ENCODE measurements around the gene ZNF780B. TPM values are rescaled to one million over a fixed set of nuclear protein-coding genes. Genes with fewer than 3 reads are reported as not detected.

Gene ZNF780B
- polyA plus RNA-seq, 2 of the 4 experiments (the other 2 are of a cell fraction), result 8.7 to 10.0 TPM

GRCh38 chr19:40093416-40093815 lies 37.4 kb upstream of the ZNF780B start:
- Histone ChIP-seq H3K9me3 (peaks cover 9% of the 10 kb centered on the region), H3K4me2 (no peak overlapping the region), H3K4me1 (peaks cover 6% of the 10 kb centered on the region; the same call in 2 of the 3 replicates), H3K27ac (no peak overlapping the region), H3K4me3 (no peak overlapping the region)
- ChIA-PET POLR2A (interaction anchor here (0.6 kb wide), 1 partner anchor 29 kb away, joined by 4 read pairs; no protein-coding TSS in a partner anchor), CTCF (interaction anchor here (0.6 to 7.1 kb wide), 6 partner anchors 10 to 674 kb away, joined by 3 to 38 read pairs (median 5); partner anchors contain the start of gene PSMC4)
- TF ChIP-seq HDAC2 (IDR thresholded peaks at IDR 0.05) (no peak), CHD2 (IDR thresholded peaks at IDR 0.05; ENCODE audit: low read length, partially characterized antibody) (no peak), POLR2A (IDR thresholded peaks at IDR 0.05; ENCODE audit: low read length) (no peak), PBX3 (IDR thresholded peaks at IDR 0.05) (no peak), RCOR1 (IDR thresholded peaks at IDR 0.05; ENCODE audit: low read depth, low read length) (no peak), CHD4 (IDR thresholded peaks at IDR 0.05; ENCODE audit: borderline replicate concordance) (no peak), ESRRA (IDR thresholded peaks at IDR 0.05; ENCODE audit: borderline replicate concordance, low read length) (no peak), HMGXB4 (CRISPR knock-in tag; IDR thresholded peaks at IDR 0.05; ENCODE audit: borderline replicate concordance) (no peak), FOSL2 (IDR thresholded peaks at IDR 0.05) (no peak), FOSL2 (CRISPR knock-in tag; IDR thresholded peaks at IDR 0.05) (no peak), ZNF302 (CRISPR knock-in tag; IDR thresholded peaks at IDR 0.05) (no peak), MAFK (IDR thresholded peaks at IDR 0.05; ENCODE audit: partially characterized antibody) (no peak)
- ATAC-seq, result no peak
- WGBS (ENCODE audit: missing lambda C conversion rate), result 56% methylated on average over 1 of the region's 1 CpG
- DNase-seq (ENCODE audit: low read depth in 1 of 2, low spot score in 1 of 2), result no peak
- FAIRE-seq, result no peak

GRCh38 chr19:40091205-40092129 lies 35.4 kb upstream of the ZNF780B start:
- FAIRE-seq (no peak), DNase-seq (ENCODE audit: low read depth in 1 of 2, low spot score in 1 of 2) (no peak), ATAC-seq (peak in 1 of 2 experiments; percentile 2; a peak in 1 of 6 replicates)
- Histone ChIP-seq H3K4me1 (peaks cover 6% of the 10 kb centered on the region; the same call in 2 of the 3 replicates), H3K27ac (peak overlapping the region; percentile 84 to 92), H3K9me3 (peaks cover 25% of the 10 kb centered on the region), H3K4me2 (peak overlapping the region; percentile 63), H3K4me3 (peak overlapping the region; percentile 67)
- 20% methylated on average over 10 of the region's 10 CpGs for WGBS (ENCODE audit: missing lambda C conversion rate)
- CTCF ChIA-PET, result interaction anchor here (1.3 to 7.1 kb wide), 4 partner anchors 35 to 299 kb away, joined by 3 to 38 read pairs (median 5); partner anchors contain the start of genes PSMC4 and ZNF780B
- POLR2A ChIA-PET, result interaction anchor here (0.6 to 1.5 kb wide), 8 partner anchors 26 to 276 kb away, joined by 3 to 8 read pairs (median 4); partner anchors contain the start of genes DYRK1B, PSMC4 and ZNF546
- TF ChIP-seq EHF (CRISPR knock-in tag; IDR thresholded peaks at IDR 0.05) (0 out of 2 replicates have a peak, but pooled peaks have one; percentile 38), HOXA7 (CRISPR knock-in tag; IDR thresholded peaks at IDR 0.05) (0 out of 2 replicates have a peak, but pooled peaks have one; percentile 17), GATA3 (IDR thresholded peaks at IDR 0.05; ENCODE audit: borderline replicate concordance) (no peak)

- ATAC-seq, result peak; percentile 96 to 98
- TF ChIP-seq EP300 (IDR thresholded peaks at IDR 0.05) (peak in 1 of 2 experiments; percentile 25; a peak in 1 of 5 replicates), ATOH8 (CRISPR knock-in tag; IDR thresholded peaks at IDR 0.05; ENCODE audit: low read depth) (0 out of 2 replicates have a peak, but pooled peaks have one; percentile 25), BHLHE40 (IDR thresholded peaks at IDR 0.05; ENCODE audit: low read depth, low read length) (0 out of 2 replicates have a peak, but pooled peaks have one; percentile 17), CHD2 (IDR thresholded peaks at IDR 0.05; ENCODE audit: low read length, partially characterized antibody) (no peak), MAZ (IDR thresholded peaks at IDR 0.05; ENCODE audit: borderline replicate concordance, low read depth, low read length) (0 out of 2 replicates have a peak, but pooled peaks have one; percentile 13), SMC3 (IDR thresholded peaks at IDR 0.05) (peak; percentile 23; the same call in 2 of the 3 replicates), HMGXB4 (CRISPR knock-in tag; IDR thresholded peaks at IDR 0.05; ENCODE audit: borderline replicate concordance) (0 out of 2 replicates have a peak, but pooled peaks have one; percentile 30), EHF (CRISPR knock-in tag; IDR thresholded peaks at IDR 0.05) (no peak), TFCP2L1 (CRISPR knock-in tag; IDR thresholded peaks at IDR 0.05) (0 out of 2 replicates have a peak, but pooled peaks have one; percentile 42), JUN (IDR thresholded peaks at IDR 0.05) (peak; percentile 62 to 95; a peak in 4 of 5 replicates), NFE2L2 (conservative IDR thresholded peaks at IDR 0.05; ENCODE audit: low read length) (no peak; the same call in 1 of the 2 replicates)
Measured at GRCh38 chr19:40090241-40091204, 34.5 kb upstream of the ZNF780B start, which contains the start of gene ZNF780A. Gene ZNF780A, minus strand, starts transcription at chr19:40090943. Its CDS starts 6,190 bp downstream, at chr19:40084753.

More at GRCh38 chr19:40090241-40091204, 34.5 kb upstream of the ZNF780B start, which contains the start of gene ZNF780A:
- peak within 1 kb of the TSS; percentile 63 for H3K4me2 ChIP-seq
- DNase-seq (ENCODE audit: low read depth in 1 of 2, low spot score in 1 of 2), result peak; percentile 89 to 97
- 2% methylated on average over 47 of the region's 47 CpGs for WGBS (ENCODE audit: missing lambda C conversion rate)
- peak within 1 kb of the TSS; percentile 84 to 92 for H3K27ac ChIP-seq
- H3K4me3 ChIP-seq, result peak within 1 kb of the TSS; percentile 67
- H3K4me1 ChIP-seq, result peaks cover 6% of the 10 kb centered on the region; the same call in 2 of the 3 replicates
- H3K9me3 ChIP-seq, result peaks cover 21% of the 10 kb centered on the region
- CTCF ChIA-PET, result interaction anchor here (1.3 to 7.1 kb wide), 4 partner anchors 34 to 298 kb away, joined by 3 to 38 read pairs (median 5); partner anchors contain the start of genes PSMC4 and ZNF780B
- peak; percentile 100 for FAIRE-seq
- POLR2A ChIA-PET, result interaction anchor here (0.6 to 1.5 kb wide), 10 partner anchors 25 to 277 kb away, joined by 3 to 8 read pairs (median 4); partner anchors contain the start of genes DYRK1B, MAP3K10, PSMC4 and ZNF546

Data from A549 (cell line).